ENCODE measurements around the gene MMP24. TPM values are rescaled to one million over a fixed set of nuclear protein-coding genes. Genes with fewer than 3 reads are reported as not detected.

Gene MMP24
- total RNA-seq, 1 experiment from 2014 or later = 23.0 TPM

- H2BK12ac ChIP-seq (ENCODE audit: insufficient read length, low read depth, low read length) = no peak overlapping the region
- peak overlapping the region; percentile 93 for H3K4me2 ChIP-seq (ENCODE audit: insufficient read depth, insufficient read length, low read length)
- peaks cover 7% of the 10 kb centered on the region for H3K27me3 Mint-ChIP-seq (ENCODE audit: low read depth)
- H3K9ac ChIP-seq (ENCODE audit: extremely low read depth, insufficient read length, low read length) = no peak overlapping the region
- H4K91ac ChIP-seq (ENCODE audit: insufficient read length, low read depth, low read length) = no peak overlapping the region
- no peaks in the 10 kb centered on the region for H3K9me3 Mint-ChIP-seq
- peak overlapping the region in 1 of 3 experiments; percentile 10; a peak in 1 of 7 replicates for H3K27ac Mint-ChIP-seq
- peaks cover 4% of the 10 kb centered on the region for H3K23me2 ChIP-seq (ENCODE audit: insufficient read length, low read depth, low read length, poor library complexity, severe bottlenecking)
- no peaks in the 10 kb centered on the region for H3K27me3 ChIP-seq (ENCODE audit: insufficient read depth, low read length)
- no peak overlapping the region for H3K23ac ChIP-seq (ENCODE audit: insufficient read length, low read depth, low read length)
- H2BK120ac ChIP-seq (ENCODE audit: low read depth, low read length, poor library complexity, severe bottlenecking) = no peak overlapping the region
- no peak overlapping the region for H3K14ac ChIP-seq (ENCODE audit: insufficient read depth, low read length)
- H3K18ac ChIP-seq (ENCODE audit: insufficient read length, low read depth, low read length) = no peak overlapping the region
- no peaks in the 10 kb centered on the region for H3K79me1 ChIP-seq (ENCODE audit: insufficient read depth, low read depth, low read length, poor library complexity, severe bottlenecking)
- H3K4me3 Mint-ChIP-seq = peak overlapping the region; percentile 88 to 96
- no peak overlapping the region for H3K56ac ChIP-seq (ENCODE audit: insufficient read length, low read depth, low read length)
- H3T11ph ChIP-seq (ENCODE audit: low read length) = no peak overlapping the region
- H3K79me2 ChIP-seq (ENCODE audit: insufficient read depth, low read length) = peaks cover 11% of the 10 kb centered on the region
- H2BK15ac ChIP-seq (ENCODE audit: low read depth, low read length) = no peak overlapping the region
- no peak overlapping the region for H4K8ac ChIP-seq (replicated peaks; ENCODE audit: insufficient read length, low read depth, low read length)
- H2AK5ac ChIP-seq (ENCODE audit: insufficient read length, low read length) = no peak overlapping the region
- no peak overlapping the region for H3K27ac ChIP-seq (ENCODE audit: insufficient read length, low read depth, low read length)
- no peaks in the 10 kb centered on the region for H4K20me1 ChIP-seq (ENCODE audit: control insufficient read depth, insufficient read depth, insufficient read length)
- no peaks in the 10 kb centered on the region for H3K9me3 ChIP-seq (ENCODE audit: control insufficient read depth, low read depth, low read length)
- no peak overlapping the region for H2BK20ac ChIP-seq (ENCODE audit: low read depth, low read length, poor library complexity, severe bottlenecking)
- H2AFZ ChIP-seq (ENCODE audit: low read length) = no peak overlapping the region
- H3K4me1 ChIP-seq (ENCODE audit: insufficient read depth, low read length) = peaks cover 7% of the 10 kb centered on the region
- H3K4me1 Mint-ChIP-seq = peaks cover 18 to 20% of the 10 kb centered on the region in 2 experiments
- H3K36me3 Mint-ChIP-seq (ENCODE audit: insufficient read depth in 1 of 3, low read depth in 3 of 3) = peaks cover 4 to 26% (median 26%) of the 10 kb centered on the region in 3 experiments
- no peak overlapping the region for H3K4ac ChIP-seq (ENCODE audit: low read depth, low read length)
- TF ChIP-seq CTCF (conservative IDR thresholded peaks at IDR 0.05) = no peak
- DNase-seq = no peak
- WGBS (ENCODE audit: extremely low coverage, insufficient read length, low lambda C conversion rate) = no CpG with 5 or more reads among the region's 5 CpGs
- no peak overlapping the region for H4K5ac ChIP-seq (ENCODE audit: insufficient read length, low read depth, low read length)
- H2BK5ac ChIP-seq (ENCODE audit: insufficient read length, low read length) = no peak overlapping the region
Measured at GRCh38 chr20:35285806-35286076, 59.3 kb downstream of the MMP24 start.
